Endothelial cell (in vitro differentiated cells): ENCODE data around the gene NFKBIE. TPM values are rescaled to one million over a fixed set of nuclear protein-coding genes. Genes with fewer than 3 reads are reported as not detected.
A peak's percentile ranks its signal among the peaks of the same experiment; 100 is the strongest.

Experiments
- DNase-seq: peaks from one replicate; pipeline ENCODE4 v3.0.0; 2021; ENCODE audit warnings: low spot score
- H3K27ac Mint-ChIP-seq: one replicate; pipeline ENCODE4 v1.8.0; 2021; ENCODE audit warnings: mixed read lengths, inconsistent platforms; ENCODE audit not compliant: unreplicated experiment
- H3K27me3 Mint-ChIP-seq: one replicate; pipeline ENCODE4 v1.8.0; 2021; ENCODE audit warnings: mild to moderate bottlenecking, moderate library complexity, mixed read lengths, inconsistent platforms; ENCODE audit not compliant: unreplicated experiment
- H3K36me3 Mint-ChIP-seq: one replicate; pipeline ENCODE4 v1.8.0; 2021; ENCODE audit warnings: mild to moderate bottlenecking, low read depth, mixed read lengths, inconsistent platforms; ENCODE audit not compliant: unreplicated experiment
- H3K4me1 Mint-ChIP-seq: one replicate; pipeline ENCODE4 v1.8.0; 2021; ENCODE audit warnings: mild to moderate bottlenecking, mixed read lengths, inconsistent platforms; ENCODE audit not compliant: unreplicated experiment
- H3K4me3 Mint-ChIP-seq: one replicate; pipeline ENCODE4 v1.8.0; 2021; ENCODE audit warnings: mild to moderate bottlenecking, mixed read lengths, inconsistent platforms; ENCODE audit not compliant: unreplicated experiment
- H3K9me3 Mint-ChIP-seq: one replicate; pipeline ENCODE4 v1.8.0; 2021; ENCODE audit warnings: mixed read lengths, inconsistent platforms; ENCODE audit not compliant: unreplicated experiment
- CTCF ChIP-seq: fragments of 200-600 bp; sonication (generic); IDR thresholded peaks from one replicate; pipeline ENCODE4 v1.5.0; 2021; ENCODE audit warnings: antibody characterized with exemption; ENCODE audit not compliant: unreplicated experiment
- total RNA-seq: library from RNA; stranded (reverse); fragmentation: NEBNext Ultra II Directional; extraction: Animal tissue kit (Norgen Biotek cat#: 25700); gene quantifications from one replicate; pipeline ENCODE4 v1.2.1, GENCODE V29; 2021; ENCODE audit not compliant: unreplicated experiment

Gene NFKBIE
- total RNA-seq, 1 donor from 2014 or later = 16.7 TPM

GRCh38 chr6:44258921-44259320 is 6.4 kb downstream of the NFKBIE start:
- H3K27ac Mint-ChIP-seq = no peak overlapping the region
- no peaks in the 10 kb centered on the region for H3K9me3 Mint-ChIP-seq
- no peak for TF ChIP-seq CTCF
- H3K27me3 Mint-ChIP-seq = peaks cover 14% of the 10 kb centered on the region
- no peak for DNase-seq
- peaks cover 52% of the 10 kb centered on the region for H3K4me1 Mint-ChIP-seq
- H3K4me3 Mint-ChIP-seq = peak overlapping the region; percentile 92
- H3K36me3 Mint-ChIP-seq = peaks cover 38% of the 10 kb centered on the region

- Mint-ChIP-seq H3K4me1 (peaks cover 46% of the 10 kb centered on the region), H3K9me3 (no peaks in the 10 kb centered on the region), H3K36me3 (peaks cover 44% of the 10 kb centered on the region), H3K27ac (no peak overlapping the region), H3K27me3 (peaks cover 14% of the 10 kb centered on the region), H3K4me3 (peak overlapping the region; percentile 92)
- no peak for DNase-seq
- no peak for TF ChIP-seq CTCF
These were observed 7.0 kb downstream of the NFKBIE start for GRCh38 chr6:44258325-44258863.

GRCh38 chr6:44257753-44258324 is 7.5 kb downstream of the NFKBIE start:
- Mint-ChIP-seq H3K36me3 (peaks cover 49% of the 10 kb centered on the region), H3K4me1 (peaks cover 42% of the 10 kb centered on the region), H3K27ac (peak overlapping the region; percentile 90), H3K27me3 (peaks cover 14% of the 10 kb centered on the region), H3K4me3 (peak overlapping the region; percentile 92), H3K9me3 (no peaks in the 10 kb centered on the region)
- DNase-seq = no peak
- TF ChIP-seq CTCF = no peak

- peaks cover 14% of the 10 kb centered on the region for H3K27me3 Mint-ChIP-seq
- TF ChIP-seq CTCF = peak; percentile 87
- H3K9me3 Mint-ChIP-seq = no peaks in the 10 kb centered on the region
- H3K36me3 Mint-ChIP-seq = peaks cover 54% of the 10 kb centered on the region
- H3K4me1 Mint-ChIP-seq = peaks cover 37% of the 10 kb centered on the region
- DNase-seq = peak; percentile 69
- H3K4me3 Mint-ChIP-seq = peak within 1 kb of the TSS; percentile 92
- peak within 1 kb of the TSS; percentile 90 for H3K27ac Mint-ChIP-seq
These were observed 8.2 kb downstream of the NFKBIE start, which contains the start of gene SLC35B2 for GRCh38 chr6:44257025-44257752. Gene SLC35B2 (minus strand): TSS chr6:44257528. CDS start chr6:44257410, 118 bp downstream.

- no peak for TF ChIP-seq CTCF
- Mint-ChIP-seq H3K27me3 (peaks cover 14% of the 10 kb centered on the region), H3K4me3 (peak overlapping the region; percentile 92), H3K27ac (peak overlapping the region; percentile 57), H3K4me1 (peaks cover 34% of the 10 kb centered on the region), H3K36me3 (peaks cover 59% of the 10 kb centered on the region), H3K9me3 (no peaks in the 10 kb centered on the region)
- DNase-seq = no peak
These were observed 8.7 kb downstream of the NFKBIE start for GRCh38 chr6:44256775-44257024.
